Measurements from ENCODE around the gene RXRA.

DNA sequence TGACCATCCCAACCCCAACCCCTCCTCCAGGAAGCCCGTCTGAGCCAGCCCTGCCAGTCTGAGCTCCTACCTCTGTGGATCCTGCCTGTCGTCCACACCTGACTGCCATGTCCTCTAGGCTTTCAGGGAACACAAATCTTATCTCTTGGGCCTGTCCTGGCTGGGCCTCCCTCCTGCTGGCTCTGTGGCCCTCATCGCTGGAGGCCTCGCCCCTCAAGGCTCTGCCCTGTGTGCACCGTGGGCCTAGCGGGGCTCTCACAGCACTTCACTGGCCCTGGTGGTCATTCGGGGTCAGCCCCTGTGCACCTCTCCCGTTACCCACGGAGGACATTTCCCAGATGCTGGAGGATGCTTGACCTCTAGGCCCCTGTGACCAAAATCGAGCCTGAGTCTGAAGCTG lies 133.3 kb downstream of the RXRA start:
- TF ChIP-seq SUZ12 (IDR thresholded peaks at IDR 0.05; ENCODE audit: extremely low read depth, insufficient read depth, insufficient read length): no peak
- TF ChIP-seq YY1 (IDR thresholded peaks at IDR 0.05; ENCODE audit: insufficient read depth, insufficient read length): no peak
- no peak for TF ChIP-seq ZNF274 (IDR thresholded peaks at IDR 0.05; ENCODE audit: low read depth, low read length)
